ENCODE measurements around the gene DACH1.

DACH1 gene

DNA sequence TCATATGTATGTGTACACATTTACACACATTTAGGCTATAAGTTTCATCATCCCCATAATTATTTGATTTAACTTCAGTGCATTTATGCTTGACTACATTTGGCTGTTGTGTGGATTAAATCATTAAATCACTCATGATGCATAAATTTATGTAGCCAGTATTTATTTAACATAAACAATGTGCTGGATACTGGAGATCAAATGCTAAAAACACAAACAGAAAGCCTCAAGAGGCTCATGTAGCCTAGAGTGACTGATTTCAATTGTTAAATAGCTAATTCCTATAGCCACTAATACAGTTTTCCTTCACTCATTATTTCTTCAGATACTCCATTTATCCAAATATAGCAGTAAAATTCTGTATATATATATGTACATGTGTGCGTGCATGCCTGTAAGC is 376.0 kb downstream of the DACH1 start:
- no peak for DNase-seq (ENCODE audit: low read depth in 2 of 2)

DNA sequence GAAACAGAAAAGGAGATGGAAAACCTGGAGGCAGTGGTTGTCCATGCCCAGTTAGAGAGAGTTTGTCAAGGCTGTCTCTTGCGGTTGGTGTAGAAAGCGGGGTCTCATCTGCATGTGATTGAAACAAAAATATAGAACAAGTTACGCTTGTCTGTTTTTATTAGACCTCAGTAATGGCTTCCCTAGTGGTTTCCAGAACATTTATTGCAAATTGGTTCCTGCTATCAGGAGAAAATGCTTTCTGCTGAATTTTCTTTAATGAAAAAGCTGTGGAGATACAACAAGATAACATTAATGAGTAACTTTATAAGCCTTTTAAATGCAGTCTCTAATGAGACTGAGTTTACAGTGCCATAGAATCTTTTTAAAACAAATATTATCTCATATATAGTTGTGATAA is 378.0 kb downstream of the DACH1 start:
- DNase-seq (ENCODE audit: low read depth in 2 of 2), result no peak

DNA sequence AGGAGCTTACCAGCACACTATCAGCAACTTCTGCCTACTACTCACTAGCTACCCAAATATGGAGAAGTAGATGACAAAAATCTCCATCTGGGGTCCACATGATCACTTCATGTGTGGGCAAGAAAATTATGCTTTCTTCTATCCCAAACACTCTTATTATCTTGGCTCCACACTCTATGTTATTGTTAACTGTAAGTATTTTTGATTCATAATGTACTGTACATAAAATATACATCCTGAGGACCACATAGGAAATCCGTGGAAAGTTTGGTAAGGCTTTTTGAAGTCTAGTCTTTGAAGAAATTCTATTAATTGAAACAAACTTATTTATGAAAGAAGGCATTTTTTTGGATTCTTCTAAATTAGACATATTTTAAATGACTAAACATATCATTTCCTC is 378.8 kb downstream of the DACH1 start:
- no peak for DNase-seq (ENCODE audit: low read depth in 2 of 2)

DNA sequence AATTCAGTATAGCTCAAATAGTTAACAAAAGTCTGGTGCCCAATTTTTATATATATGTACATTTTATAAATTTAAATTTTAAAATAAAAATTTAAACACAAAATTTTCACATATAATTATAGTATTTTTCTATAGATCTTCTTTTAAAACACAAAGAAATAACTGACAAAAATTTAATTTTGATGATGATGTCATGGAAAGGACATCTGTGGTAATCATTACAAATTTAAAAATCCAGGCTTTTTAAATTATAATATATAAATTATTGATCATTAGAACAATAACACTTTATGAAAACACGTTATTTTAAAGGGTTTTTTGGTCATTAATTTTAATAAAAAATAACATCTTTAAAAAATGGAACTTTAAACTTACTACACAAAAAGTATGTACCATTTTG is 381.1 kb downstream of the DACH1 start:
- DNase-seq (ENCODE audit: low read depth in 2 of 2), result no peak

DNA sequence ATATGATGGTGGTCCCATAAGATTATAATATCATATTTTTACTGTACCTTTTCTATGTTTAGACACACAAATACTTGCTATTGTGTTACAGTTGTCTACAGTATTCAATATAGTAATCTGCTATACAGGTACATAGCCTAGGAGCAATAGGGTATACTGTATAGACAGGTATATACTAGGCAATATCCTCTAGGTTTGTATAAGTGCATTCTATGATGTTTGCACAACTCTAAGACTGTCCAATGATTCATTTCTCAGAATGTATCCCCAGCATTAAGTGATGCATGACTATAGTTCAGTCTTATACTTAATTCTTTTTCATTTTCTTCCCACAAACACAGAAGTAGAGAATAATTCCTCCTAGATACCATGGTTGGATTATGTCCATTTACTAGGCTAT is 383.3 kb downstream of the DACH1 start:
- no peak for DNase-seq (ENCODE audit: low read depth in 2 of 2)

DNA sequence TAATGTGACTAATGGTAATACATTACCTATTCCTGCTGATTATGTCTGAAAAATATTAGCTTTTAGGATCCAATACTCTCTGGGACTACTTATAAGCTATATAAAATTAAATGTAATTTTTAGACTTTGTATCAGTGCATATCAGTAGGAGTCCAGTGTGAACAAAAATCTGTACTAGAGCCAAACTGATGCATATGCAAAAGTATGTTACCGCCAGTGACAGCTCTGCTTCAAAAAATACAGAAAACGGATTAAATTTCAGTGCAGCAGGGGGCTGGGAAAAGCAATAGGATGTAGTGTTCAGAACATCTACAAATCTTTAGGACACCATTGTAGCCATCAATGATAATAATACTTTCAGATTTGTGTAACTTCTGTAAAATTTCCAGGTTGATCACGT is 385.5 kb downstream of the DACH1 start:
- DNase-seq (ENCODE audit: low read depth in 2 of 2), result no peak

DNA sequence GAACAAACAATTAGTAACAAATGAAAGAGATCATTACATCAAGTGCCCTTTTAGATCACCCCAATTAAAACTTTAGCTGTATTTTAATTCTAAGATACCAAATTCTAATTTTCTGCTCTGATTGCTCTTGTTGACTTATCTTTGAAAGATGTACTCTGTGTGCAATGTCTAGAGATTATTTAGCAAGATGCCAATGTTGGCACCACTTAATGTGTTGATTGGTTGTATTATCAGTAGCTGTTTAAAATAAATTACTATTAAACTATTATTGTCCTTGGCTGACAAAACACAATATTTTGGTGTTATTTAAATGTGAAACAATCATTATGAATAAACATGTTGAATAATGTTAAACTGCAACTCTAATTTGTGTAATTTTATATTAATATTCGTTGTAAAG is 386.0 kb downstream of the DACH1 start:
- DNase-seq (ENCODE audit: low read depth in 2 of 2), result no peak

DNA sequence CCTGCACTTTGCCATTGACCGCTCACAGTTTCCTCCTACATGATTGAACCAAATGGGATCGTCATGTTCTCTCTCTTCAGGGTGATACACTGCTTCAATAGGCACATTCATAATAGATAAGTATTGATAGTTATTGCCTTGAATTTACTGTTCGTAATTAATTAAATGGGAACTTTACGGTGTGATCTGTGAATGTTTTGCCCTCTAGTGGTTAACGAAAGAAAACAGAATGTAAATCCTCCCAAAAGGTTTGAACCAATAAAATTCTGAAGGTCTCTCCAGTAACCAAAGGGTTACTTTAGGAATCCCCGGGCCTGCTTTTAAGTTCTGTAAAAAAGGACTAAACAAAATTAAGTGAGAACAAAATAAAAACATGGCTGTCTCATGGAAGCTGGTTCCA is 389.3 kb downstream of the DACH1 start:
- no peak for DNase-seq (ENCODE audit: low read depth in 2 of 2)

DNA sequence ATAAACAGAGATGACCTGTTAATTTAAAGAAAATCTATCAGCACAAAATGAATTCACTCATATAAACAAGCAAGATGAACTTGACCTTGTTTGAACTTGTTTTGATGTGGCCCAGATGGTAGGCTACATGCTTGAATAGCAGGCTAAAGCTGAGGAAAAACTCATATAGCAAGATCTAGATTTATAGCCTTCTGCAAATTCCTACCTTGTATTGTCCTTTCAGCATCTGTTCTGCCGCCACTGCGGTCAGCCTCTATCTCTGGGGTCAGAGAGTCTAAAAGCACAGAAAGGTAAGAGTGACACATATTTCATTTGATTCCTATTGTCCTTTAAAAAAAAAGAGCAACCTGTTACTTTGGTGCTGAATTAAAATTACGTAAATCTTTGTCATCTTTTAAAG is 392.1 kb downstream of the DACH1 start:
- no peak for DNase-seq (ENCODE audit: low read depth in 2 of 2)

DNA sequence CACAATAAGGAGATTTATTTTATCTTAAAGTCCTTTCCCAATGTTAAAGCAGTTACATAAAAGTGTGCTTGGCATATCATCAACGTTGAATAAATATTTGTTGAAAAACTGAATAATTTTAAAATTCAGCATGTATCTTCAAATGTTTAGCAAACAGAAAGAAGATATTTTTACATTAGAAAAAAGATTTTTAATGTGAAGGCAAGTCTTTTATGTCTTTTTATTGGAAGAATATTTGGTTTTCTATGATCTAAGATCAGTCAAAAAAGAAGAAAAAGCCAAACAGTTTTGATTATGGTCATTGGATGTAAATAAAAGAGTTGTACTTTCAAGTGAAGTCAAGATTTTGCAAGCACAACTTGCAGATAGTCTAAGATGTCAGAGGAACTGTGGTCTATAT is 397.4 kb downstream of the DACH1 start:
- DNase-seq (ENCODE audit: low read depth in 2 of 2), result no peak

DNA sequence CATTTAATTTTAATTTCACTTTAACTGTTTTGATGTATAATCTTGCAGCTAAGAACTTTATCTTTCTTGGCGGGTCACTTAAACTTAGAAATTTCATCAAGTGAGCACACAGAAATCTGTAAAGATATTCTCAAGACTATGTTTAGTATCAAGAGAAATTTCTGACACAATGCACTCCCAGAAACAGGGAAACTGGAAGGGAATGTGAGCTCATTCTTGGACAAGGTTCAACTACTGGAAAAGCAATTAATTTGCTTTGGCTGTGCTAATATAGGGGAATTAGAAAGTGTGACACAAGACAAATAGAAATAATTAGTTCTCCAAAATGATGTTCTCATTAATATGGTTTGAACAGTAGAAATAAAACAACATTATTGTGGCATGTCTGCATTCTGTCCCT is 402.3 kb downstream of the DACH1 start:
- no peak for DNase-seq (ENCODE audit: low read depth in 2 of 2)

DNA sequence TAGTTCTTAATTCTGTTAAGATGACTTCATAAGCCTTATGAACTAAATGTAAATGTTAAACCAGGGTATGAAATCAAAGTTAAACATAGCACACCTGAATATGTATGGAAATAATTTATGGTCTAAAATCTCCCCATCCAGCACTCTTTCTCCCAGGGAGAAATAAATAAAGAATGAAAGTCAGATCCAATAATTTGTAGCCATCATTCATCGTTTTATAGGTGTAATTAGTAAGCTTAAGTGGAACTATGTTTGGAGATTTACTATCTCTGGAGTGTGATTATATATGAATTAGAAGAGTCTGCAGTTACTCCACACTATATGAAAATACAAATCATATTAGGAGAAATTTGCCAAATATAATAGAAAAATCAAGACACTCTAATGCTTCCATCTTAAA is 405.1 kb downstream of the DACH1 start:
- DNase-seq (ENCODE audit: low read depth in 2 of 2), result no peak

DNA sequence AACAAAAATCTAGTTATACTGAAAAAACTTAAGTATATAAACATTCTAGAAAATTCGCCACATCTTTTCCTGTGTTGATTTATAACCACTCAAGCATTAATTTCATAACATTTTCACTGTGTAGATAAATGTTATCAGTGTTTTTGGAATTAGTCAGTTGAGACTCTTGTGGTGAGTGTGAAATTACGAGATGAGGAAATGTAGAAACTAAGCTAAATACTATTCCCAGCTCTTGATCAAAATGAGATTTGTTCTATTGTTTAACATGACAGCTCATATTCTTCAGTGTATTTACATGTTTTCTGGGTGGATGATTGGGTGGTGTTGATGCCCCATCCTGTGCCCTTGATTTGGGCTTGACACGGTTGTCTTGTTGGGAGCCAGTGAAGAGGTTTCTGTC is 406.8 kb downstream of the DACH1 start:
- no peak for DNase-seq (ENCODE audit: low read depth in 2 of 2)

DNA sequence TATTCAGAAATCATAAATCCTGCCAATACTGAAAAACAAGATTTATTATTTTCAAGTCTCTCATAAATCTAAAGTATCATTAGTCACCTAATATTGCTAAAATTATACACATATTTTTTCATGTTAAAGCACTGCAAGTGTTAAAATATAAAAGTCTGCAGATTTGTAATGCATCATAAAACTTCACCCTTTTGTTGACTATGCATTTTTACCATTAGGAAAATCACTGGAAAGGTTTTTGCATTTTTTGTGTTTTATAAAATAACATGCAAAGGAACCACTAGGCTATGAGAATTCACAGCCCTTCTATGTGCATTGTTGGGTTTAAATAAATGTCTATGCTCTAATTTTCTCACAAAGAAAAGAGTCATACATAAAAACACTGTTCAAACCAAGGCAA is 407.3 kb downstream of the DACH1 start:
- no peak for DNase-seq (ENCODE audit: low read depth in 2 of 2)

DNA sequence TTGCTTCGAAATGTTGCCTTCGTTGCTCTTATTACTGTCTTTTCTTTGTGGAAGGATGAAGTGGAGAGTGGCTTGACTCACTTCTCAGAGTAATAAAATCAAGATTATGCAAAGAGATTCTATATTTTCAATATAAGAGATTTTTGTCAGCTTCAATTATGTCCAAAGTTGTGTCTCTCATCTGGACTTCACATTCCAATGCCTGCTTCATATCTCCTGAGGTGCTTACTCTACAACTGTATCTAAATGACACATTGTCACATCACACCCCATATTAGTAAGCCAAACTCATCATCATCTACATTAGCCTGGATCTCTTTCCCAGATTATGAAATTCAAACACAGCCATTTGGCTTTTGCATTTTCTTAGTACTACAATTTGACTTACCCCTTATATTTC is 409.4 kb downstream of the DACH1 start:
- no peak for DNase-seq (ENCODE audit: low read depth in 2 of 2)

DNA sequence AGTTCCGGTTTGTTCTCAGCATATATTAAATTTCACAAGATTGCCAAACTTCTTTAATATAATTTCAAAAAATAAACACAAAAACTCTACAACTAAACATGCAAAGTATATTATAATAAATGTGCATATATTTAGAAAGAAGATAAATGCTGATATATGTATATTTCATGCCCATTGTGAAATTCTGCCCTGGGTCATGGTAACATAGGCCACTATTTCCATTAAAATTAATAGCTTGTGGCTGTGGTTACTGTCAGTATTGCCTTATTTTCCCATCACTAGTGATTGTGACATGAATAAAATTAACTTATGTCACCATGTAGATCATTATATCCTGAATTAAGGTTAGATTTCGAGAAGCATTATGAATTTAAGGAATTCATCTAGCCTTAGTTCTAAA is 410.9 kb downstream of the DACH1 start:
- DNase-seq (ENCODE audit: low read depth in 2 of 2), result no peak

DNA sequence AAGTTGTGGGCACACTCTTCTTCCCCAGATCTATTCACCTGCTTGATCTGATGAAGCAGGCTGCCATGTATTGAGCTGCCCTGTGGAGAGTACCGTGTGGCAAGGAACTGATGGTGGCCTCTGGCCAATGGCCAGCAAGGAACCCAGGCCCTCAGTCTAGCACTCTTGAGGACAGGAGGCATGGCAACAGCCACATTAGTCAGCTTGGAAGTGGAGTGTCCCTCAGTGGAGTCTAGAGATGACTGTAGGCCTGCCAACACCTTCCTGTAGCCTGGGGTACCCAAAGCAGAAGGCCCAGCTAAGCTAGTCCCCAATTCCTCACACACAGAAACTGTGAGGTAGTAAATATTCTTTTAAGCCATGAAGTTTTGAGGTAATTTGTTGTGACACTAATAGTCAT is 412.5 kb downstream of the DACH1 start:
- DNase-seq (ENCODE audit: low read depth in 2 of 2), result no peak

DNA sequence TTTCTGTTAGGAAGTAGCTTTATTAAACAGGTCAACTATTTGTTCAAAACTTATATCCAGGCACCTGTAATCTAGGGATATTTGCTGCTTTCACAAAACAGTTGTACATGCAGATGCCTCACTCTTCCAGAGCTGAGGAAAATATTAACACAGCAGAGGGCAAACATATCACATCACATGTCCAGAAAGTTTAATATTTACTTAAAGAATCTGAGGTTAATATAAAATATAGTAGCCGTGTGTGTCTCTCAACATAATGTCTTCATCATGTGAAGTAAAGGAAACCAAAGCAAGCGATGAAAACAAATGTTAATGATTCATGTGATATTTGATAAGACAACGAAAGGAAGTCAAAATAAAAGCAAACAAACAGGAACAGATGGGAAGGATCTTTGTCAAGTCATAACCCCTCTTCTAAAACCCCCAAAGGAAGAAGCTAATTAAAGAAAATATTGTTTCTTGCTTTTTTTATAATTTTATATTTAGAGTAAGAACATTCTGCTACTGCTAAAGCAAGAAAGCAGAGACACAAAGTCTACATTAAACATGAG is 418.8 kb downstream of the DACH1 start:
- no peak for DNase-seq (ENCODE audit: low read depth in 2 of 2)

DNA sequence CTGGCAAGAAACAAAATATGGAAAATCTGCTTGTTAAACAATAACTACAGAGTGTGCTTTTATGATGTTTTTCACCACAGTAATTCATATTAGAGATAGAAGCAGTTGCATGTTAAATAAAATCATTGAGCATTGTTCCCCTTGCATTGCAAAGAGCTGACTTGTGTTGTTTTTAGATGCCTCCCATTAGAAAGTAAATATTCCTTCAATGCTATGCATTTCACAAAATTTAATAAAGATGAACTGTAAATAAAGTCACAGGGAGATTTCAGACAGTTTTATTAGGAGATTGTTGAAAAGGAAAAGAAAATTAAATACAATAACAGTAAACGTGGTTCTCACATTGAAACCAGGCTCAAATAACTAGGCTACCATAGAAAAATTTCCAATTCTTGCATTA is 429.3 kb downstream of the DACH1 start:
- DNase-seq (ENCODE audit: low read depth in 2 of 2), result no peak

DNA sequence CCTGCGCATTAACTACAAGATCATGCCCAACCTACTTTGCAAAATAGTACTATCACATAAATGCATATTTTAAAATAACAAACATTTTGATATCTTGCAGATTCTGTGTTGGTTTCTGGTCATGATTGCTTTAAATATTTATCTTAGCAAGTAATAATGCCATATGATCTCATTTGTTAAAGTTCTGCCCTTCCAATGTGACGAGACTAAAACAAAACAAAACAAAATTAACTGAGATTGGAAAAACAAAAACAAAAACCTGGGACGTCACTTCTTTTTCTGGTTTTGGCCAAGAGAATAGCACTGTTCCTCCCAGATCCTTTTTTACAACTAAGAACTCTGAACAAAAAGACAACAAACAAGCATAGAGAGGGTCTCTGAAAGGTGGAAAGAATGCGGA is 436.3 kb downstream of the DACH1 start:
- no peak for DNase-seq (ENCODE audit: low read depth in 2 of 2)

DNA sequence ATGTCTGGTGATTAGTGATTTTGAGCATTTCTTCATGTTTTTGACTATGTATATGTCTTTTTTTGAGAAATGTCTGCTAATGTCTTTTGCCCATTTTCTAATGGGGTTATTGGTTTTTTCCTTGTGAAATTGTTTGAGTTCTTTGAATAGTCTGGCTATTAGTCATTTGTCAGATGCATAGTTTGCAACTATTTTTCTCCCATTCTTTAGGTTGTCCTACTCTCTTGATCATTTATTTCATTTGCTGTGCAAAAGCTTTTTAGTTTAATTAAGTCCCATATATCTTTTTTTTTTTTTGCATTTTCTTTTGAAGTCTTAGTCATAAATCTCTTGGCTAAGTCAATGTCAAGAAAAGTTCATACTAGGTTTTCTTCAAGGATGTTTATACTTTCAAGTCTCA is 449.8 kb downstream of the DACH1 start:
- DNase-seq (ENCODE audit: low read depth in 2 of 2), result no peak

DNA sequence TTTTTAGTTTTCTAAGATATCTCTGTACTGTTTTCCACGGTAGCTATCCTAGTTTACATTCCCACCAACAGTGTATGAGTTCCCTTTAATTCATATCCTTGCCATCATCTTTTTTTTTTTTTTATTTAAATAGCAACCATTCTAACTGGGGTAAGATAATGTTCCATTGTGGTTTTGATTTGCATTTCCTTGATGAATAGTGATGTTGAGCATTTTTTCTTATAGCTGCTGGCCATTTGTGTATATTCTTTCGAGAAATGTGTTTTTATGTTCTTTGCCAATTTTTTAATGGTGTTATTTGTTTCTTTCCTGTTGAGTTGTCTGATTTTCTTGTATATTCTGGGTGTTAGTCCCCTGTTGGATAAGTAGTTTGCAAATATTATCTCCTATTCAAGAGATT is 454.8 kb downstream of the DACH1 start:
- no peak for DNase-seq (ENCODE audit: low read depth in 2 of 2)

DNA sequence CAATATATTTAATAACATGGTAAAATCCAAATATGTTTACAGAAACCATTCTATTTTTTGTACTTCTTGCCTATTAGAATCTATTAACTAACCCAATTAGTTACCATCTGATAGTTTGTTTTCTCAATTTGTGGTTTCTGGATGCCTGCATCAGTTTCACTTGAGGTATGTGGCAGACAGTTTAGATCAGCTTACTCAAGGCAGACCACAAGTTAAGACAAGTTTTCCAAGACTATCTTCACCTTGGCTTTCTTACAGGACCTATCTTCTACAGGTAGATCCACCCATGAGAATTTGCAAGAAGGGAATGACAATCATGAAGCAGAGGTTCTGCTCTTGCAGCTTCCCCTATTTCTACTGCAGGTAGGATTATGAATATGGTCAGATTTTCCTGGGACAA is 458.6 kb downstream of the DACH1 start:
- DNase-seq (ENCODE audit: low read depth in 2 of 2), result no peak

DNA sequence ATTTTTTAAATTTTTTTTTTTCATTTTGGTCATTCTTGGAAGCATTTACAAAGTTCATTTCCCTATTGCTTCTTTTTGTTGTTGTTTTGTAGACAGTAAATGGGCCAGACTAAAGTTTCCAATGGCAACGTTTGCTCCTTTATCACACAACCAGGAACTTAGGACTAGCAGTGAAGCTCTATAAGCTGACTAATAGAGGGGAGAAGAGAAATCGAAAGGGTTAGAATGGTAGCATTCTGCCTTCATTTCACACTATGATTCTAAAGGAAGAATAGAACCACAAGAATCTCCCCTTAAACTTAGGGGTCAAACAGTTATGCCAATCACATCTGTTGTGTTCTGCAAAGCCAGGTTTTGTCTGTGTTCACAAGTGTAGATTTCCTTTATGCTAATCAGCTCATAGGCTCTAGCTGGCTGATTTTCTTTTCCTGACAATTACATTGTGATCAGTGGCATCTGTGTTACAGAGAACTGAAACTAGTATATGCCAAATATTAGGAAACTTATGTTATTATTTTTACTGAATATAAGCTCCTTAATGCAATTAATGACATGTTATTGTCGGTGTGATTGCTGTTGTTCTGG is 467.3 kb downstream of the DACH1 start:
- DNase-seq (ENCODE audit: low read depth in 2 of 2), result no peak

DNA sequence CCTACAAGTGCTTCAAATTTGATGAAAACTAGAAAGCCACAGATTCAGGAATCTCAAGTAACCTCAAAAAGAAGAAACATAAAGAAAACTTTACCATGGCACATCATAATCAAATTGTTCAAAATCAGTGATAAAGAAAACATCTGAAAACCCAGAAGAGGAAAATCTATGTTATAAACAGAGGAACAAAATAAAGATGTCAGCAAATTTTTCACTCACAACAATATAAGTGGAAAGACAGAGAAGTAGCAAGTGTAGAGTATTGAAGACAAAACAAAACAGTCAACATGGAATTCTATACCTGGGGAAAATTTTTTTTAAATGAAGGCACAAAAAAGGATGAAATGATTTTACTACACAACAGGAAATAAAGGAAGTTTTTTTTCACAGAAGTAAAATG is 470.9 kb downstream of the DACH1 start:
- DNase-seq (ENCODE audit: low read depth in 2 of 2), result no peak

Measured in fibroblast of skin of left biceps (primary cell).